GM12878 (cell line): ENCODE results near the gene IFI6. TPM values are rescaled to one million over a fixed set of nuclear protein-coding genes. Genes with fewer than 3 reads are reported as not detected.

Source experiments
- CBX3 ChIP-seq: fragments of 200-600 bp; sonication (generic); IDR thresholded peaks from 2 replicates; pipeline ENCODE4 v1.6.1; 2016; ENCODE audit warnings: low read depth, borderline replicate concordance
- EED ChIP-seq: sonication (generic); IDR thresholded peaks from 2 replicates; pipeline ENCODE4 v1.6.1; 2016; ENCODE audit warnings: antibody characterized with exemption, low read depth
- HDAC6 ChIP-seq: fragments of 200-600 bp; sonication (generic); IDR thresholded peaks from one replicate; pipeline ENCODE4 v1.8.0; 2017; ENCODE audit warnings: antibody characterized with exemption; ENCODE audit not compliant: unreplicated experiment
- IRF4 ChIP-seq: IDR thresholded peaks from 2 replicates; pipeline ENCODE4 v1.6.1; 2011; ENCODE audit warnings: low read depth, low read length
- MEF2A ChIP-seq: IDR thresholded peaks from 2 replicates; pipeline ENCODE4 v1.6.1; 2011; ENCODE audit warnings: low read depth, mild to moderate bottlenecking, low read length, moderate library complexity; ENCODE audit not compliant: insufficient read depth
- MTA3 ChIP-seq: IDR thresholded peaks from 2 replicates; pipeline ENCODE4 v1.6.1; 2012; ENCODE audit warnings: low read length, inconsistent platforms, borderline replicate concordance
- RBBP5 ChIP-seq: fragments of 200-600 bp; sonication (generic); conservative IDR thresholded peaks from 2 replicates; pipeline ENCODE4 v1.6.1; 2016
- RELA ChIP-seq: fragments of 450-650 bp; IDR thresholded peaks from 2 replicates; pipeline ENCODE4 v1.8.0; 2014; ENCODE audit warnings: borderline replicate concordance; ENCODE audit not compliant: partially characterized antibody
- ZSCAN29 ChIP-seq: fragments of 450-650 bp; IDR thresholded peaks from 2 replicates; pipeline ENCODE4 v1.6.1; 2017; ENCODE audit warnings: mild to moderate bottlenecking, moderate library complexity
- polyA plus RNA-seq, 11 experiments: library from polyadenylated mRNA; depleted of rRNA in 4 of 11; unstranded in 6 of 11; stranded (reverse) in 5 of 11; fragments of >200 nt; fragmentation: Nextera tagmentation in 4 of 11; fragmentation: Illumina TruSeq in 1 of 11; extraction: Ambion mirVana in 4 of 11; extraction: Trizol in 1 of 11; gene quantifications; 1 replicate in 1 of 11; 2 replicates in 10 of 11; pipeline versions ENCODE4 v1.2.1 to v1.2.3, GENCODE V29; 2011 to 2016; ENCODE audit warnings: inconsistent platforms in 2 of 11, missing spikeins in 2 of 11, low read depth in 1 of 11
- total RNA-seq, 4 experiments: library from RNA; depleted of rRNA in 3 of 4; stranded (reverse); fragments of >200 nt in 3 of 4; fragmentation: Illumina TruSeq in 1 of 4; extraction: Trizol in 1 of 4; gene quantifications; 2 replicates each; pipeline versions ENCODE4 v1.2.1 to v1.2.3, GENCODE V29; 2013 to 2021
- TF ChIP-seq, protein P1 (sequence below): fragments of 450-650 bp; formaldehyde crosslinking; IDR thresholded peaks from 2 replicates; pipeline ENCODE4 v1.4.0; 2020; ENCODE audit warnings: mild to moderate bottlenecking, moderate library complexity
- TF ChIP-seq, protein P2 (sequence below): fragments of 150-350 bp; IDR thresholded peaks from 2 replicates; pipeline ENCODE4 v1.6.1; 2016; ENCODE audit warnings: low read depth, low read length
- TF ChIP-seq, protein P3 (sequence below): IDR thresholded peaks from 2 replicates; pipeline ENCODE4 v1.6.1; 2012; ENCODE audit warnings: low read depth, low read length, improper control_type of control experiment
- TF ChIP-seq, protein P4 (sequence below): fragments of 450-650 bp; IDR thresholded peaks from 2 replicates; pipeline ENCODE4 v1.6.1; 2017; ENCODE audit warnings: mild to moderate bottlenecking, moderate library complexity
- TF ChIP-seq, protein P5 (sequence below): fragments of 450-650 bp; IDR thresholded peaks from 2 replicates; pipeline ENCODE4 v1.6.1; 2018; ENCODE audit warnings: mild to moderate bottlenecking, low read depth, moderate library complexity; ENCODE audit not compliant: partially characterized antibody

Gene IFI6
- total and polyA plus RNA-seq, 10 of the 15 experiments (the other 5 are each of a cell fraction or from before 2014, with no cell fraction given): 5.6 to 123 (median 69.0) TPM

DNA sequence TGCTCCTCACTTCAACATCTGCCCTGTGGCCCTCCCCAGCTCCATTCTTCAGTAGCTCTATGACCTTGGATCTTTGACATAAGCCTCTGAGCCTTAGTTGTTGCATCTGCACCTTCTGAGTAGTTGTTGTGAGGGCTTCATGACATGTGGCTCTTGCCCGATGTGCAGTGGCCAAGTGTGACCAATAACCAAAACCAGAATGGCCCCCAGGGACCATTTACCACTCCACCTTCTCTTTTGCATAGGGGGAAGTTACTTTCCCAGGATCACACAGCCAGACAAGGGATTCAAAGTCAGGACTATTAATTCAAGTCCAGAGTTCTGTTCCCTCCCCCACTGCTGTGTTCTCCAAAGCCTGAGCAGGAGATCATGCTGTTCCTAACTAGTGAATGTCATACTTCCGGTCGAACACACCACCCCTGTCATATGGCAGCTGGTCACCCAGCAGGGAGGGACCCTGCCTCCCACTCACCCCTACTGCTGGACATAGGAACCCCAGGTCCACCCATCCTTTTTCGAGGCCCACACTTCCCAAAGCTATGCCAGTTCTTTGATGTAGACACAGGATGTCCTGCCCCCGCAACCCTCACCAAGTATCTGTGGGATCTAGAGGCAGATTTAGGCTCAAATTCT lies 41.0 kb downstream of the IFI6 start (continued):
- TF ChIP-seq, protein P1, sequence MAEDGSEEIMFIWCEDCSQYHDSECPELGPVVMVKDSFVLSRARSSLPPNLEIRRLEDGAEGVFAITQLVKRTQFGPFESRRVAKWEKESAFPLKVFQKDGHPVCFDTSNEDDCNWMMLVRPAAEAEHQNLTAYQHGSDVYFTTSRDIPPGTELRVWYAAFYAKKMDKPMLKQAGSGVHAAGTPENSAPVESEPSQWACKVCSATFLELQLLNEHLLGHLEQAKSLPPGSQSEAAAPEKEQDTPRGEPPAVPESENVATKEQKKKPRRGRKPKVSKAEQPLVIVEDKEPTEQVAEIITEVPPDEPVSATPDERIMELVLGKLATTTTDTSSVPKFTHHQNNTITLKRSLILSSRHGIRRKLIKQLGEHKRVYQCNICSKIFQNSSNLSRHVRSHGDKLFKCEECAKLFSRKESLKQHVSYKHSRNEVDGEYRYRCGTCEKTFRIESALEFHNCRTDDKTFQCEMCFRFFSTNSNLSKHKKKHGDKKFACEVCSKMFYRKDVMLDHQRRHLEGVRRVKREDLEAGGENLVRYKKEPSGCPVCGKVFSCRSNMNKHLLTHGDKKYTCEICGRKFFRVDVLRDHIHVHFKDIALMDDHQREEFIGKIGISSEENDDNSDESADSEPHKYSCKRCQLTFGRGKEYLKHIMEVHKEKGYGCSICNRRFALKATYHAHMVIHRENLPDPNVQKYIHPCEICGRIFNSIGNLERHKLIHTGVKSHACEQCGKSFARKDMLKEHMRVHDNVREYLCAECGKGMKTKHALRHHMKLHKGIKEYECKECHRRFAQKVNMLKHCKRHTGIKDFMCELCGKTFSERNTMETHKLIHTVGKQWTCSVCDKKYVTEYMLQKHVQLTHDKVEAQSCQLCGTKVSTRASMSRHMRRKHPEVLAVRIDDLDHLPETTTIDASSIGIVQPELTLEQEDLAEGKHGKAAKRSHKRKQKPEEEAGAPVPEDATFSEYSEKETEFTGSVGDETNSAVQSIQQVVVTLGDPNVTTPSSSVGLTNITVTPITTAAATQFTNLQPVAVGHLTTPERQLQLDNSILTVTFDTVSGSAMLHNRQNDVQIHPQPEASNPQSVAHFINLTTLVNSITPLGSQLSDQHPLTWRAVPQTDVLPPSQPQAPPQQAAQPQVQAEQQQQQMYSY (CRISPR knock-in tag): no peak; the same call in 1 of the 2 replicates
- TF ChIP-seq MEF2A (peak; percentile 36; the same call in 1 of the 2 replicates), RELA (peak; percentile 20), EED (peak; percentile 55; the same call in 1 of the 2 replicates), RBBP5 (no peak), ZSCAN29 (no peak), MTA3 (no peak), HDAC6 (no peak), IRF4 (no peak; the same call in 1 of the 2 replicates), CBX3 (no peak)
- TF ChIP-seq, protein P2, sequence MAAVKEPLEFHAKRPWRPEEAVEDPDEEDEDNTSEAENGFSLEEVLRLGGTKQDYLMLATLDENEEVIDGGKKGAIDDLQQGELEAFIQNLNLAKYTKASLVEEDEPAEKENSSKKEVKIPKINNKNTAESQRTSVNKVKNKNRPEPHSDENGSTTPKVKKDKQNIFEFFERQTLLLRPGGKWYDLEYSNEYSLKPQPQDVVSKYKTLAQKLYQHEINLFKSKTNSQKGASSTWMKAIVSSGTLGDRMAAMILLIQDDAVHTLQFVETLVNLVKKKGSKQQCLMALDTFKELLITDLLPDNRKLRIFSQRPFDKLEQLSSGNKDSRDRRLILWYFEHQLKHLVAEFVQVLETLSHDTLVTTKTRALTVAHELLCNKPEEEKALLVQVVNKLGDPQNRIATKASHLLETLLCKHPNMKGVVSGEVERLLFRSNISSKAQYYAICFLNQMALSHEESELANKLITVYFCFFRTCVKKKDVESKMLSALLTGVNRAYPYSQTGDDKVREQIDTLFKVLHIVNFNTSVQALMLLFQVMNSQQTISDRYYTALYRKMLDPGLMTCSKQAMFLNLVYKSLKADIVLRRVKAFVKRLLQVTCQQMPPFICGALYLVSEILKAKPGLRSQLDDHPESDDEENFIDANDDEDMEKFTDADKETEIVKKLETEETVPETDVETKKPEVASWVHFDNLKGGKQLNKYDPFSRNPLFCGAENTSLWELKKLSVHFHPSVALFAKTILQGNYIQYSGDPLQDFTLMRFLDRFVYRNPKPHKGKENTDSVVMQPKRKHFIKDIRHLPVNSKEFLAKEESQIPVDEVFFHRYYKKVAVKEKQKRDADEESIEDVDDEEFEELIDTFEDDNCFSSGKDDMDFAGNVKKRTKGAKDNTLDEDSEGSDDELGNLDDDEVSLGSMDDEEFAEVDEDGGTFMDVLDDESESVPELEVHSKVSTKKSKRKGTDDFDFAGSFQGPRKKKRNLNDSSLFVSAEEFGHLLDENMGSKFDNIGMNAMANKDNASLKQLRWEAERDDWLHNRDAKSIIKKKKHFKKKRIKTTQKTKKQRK: no peak
- TF ChIP-seq, protein P3, sequence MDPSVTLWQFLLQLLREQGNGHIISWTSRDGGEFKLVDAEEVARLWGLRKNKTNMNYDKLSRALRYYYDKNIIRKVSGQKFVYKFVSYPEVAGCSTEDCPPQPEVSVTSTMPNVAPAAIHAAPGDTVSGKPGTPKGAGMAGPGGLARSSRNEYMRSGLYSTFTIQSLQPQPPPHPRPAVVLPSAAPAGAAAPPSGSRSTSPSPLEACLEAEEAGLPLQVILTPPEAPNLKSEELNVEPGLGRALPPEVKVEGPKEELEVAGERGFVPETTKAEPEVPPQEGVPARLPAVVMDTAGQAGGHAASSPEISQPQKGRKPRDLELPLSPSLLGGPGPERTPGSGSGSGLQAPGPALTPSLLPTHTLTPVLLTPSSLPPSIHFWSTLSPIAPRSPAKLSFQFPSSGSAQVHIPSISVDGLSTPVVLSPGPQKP: no peak; the same call in 1 of the 2 replicates
- TF ChIP-seq, protein P4, sequence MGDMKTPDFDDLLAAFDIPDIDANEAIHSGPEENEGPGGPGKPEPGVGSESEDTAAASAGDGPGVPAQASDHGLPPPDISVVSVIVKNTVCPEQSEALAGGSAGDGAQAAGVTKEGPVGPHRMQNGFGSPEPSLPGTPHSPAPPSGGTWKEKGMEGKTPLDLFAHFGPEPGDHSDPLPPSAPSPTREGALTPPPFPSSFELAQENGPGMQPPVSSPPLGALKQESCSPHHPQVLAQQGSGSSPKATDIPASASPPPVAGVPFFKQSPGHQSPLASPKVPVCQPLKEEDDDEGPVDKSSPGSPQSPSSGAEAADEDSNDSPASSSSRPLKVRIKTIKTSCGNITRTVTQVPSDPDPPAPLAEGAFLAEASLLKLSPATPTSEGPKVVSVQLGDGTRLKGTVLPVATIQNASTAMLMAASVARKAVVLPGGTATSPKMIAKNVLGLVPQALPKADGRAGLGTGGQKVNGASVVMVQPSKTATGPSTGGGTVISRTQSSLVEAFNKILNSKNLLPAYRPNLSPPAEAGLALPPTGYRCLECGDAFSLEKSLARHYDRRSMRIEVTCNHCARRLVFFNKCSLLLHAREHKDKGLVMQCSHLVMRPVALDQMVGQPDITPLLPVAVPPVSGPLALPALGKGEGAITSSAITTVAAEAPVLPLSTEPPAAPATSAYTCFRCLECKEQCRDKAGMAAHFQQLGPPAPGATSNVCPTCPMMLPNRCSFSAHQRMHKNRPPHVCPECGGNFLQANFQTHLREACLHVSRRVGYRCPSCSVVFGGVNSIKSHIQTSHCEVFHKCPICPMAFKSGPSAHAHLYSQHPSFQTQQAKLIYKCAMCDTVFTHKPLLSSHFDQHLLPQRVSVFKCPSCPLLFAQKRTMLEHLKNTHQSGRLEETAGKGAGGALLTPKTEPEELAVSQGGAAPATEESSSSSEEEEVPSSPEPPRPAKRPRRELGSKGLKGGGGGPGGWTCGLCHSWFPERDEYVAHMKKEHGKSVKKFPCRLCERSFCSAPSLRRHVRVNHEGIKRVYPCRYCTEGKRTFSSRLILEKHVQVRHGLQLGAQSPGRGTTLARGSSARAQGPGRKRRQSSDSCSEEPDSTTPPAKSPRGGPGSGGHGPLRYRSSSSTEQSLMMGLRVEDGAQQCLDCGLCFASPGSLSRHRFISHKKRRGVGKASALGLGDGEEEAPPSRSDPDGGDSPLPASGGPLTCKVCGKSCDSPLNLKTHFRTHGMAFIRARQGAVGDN: peak; percentile 99
- TF ChIP-seq, protein P5, sequence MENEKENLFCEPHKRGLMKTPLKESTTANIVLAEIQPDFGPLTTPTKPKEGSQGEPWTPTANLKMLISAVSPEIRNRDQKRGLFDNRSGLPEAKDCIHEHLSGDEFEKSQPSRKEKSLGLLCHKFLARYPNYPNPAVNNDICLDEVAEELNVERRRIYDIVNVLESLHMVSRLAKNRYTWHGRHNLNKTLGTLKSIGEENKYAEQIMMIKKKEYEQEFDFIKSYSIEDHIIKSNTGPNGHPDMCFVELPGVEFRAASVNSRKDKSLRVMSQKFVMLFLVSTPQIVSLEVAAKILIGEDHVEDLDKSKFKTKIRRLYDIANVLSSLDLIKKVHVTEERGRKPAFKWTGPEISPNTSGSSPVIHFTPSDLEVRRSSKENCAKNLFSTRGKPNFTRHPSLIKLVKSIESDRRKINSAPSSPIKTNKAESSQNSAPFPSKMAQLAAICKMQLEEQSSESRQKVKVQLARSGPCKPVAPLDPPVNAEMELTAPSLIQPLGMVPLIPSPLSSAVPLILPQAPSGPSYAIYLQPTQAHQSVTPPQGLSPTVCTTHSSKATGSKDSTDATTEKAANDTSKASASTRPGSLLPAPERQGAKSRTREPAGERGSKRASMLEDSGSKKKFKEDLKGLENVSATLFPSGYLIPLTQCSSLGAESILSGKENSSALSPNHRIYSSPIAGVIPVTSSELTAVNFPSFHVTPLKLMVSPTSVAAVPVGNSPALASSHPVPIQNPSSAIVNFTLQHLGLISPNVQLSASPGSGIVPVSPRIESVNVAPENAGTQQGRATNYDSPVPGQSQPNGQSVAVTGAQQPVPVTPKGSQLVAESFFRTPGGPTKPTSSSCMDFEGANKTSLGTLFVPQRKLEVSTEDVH: peak; percentile 18
